Measurements from ENCODE around the gene FAM168A.

The FAM168A gene

DNA sequence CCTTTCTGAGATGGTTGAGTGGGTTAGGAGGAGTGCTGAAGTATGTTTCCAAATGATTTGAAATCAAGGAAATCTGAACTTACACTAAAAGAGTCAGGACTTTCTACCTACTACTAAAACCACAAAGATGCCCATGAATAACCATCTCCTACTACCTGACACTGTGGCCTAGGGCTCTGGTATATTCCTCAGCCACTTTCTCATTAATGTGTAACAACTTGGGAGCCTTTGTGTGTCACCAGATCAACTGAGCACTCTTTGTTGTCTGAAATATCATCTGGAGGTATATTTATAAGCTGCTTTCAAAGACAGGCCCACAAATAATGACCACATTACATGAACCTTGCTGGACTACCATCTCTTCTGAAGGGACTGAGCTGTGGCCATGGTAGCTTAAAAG is 177.8 kb downstream of the FAM168A start:
- no peak for DNase-seq

DNA sequence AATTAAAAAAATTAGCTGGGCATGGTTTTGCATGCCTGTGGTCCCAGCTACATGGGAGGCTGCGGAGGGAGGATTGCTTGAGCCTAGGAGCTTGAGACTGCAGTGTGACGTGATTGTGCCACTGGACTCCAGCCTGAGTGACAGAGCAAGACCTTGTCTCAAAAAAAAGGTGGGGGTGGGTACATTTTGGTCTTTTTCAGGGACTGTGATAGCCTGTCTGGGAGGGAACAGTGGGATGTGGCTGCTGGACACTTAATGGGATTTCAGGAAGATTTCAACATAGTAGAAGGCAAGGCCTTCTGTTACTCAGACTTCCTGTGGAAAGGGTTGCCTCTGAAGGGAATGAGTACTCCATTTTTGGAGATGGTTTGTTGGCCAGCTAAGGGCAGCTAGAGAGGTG is 181.1 kb downstream of the FAM168A start:
- DNase-seq = no peak

DNA sequence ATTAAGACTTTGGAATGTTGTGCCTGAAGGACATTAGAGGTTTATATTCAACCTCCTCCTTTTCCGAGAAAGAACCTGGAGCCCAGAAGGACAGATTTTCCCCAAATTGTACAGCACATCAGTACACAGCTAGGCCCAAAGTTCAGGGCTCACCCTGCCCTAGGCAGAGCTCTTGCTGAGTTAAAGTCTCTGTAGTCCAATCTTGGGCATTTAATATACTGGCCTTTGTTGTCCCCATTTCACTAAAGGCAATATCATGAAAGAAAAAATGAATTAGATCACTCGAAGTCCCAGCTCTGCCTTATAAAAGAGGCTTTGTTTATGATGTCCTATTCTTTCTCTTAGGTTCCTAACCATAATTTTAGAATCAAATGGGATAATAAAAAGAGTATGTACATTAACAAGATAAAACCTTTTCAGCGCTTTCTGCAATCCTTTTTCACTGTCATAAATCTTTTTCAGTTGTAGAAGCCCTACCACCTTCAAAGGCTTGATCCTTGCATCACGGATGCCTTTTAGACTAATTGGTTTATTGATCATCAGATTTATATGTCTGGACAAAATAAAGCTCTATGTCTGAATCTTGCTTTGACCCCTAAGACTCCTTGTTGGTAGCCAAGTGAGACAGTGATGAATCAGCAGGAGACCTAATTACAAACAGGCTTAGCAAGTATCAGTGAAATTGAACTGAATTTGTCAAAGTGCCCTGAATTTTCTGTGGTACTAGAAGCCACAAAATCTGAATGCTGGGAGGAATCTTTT is 181.9 kb downstream of the FAM168A start:
- DNase-seq = no peak

DNA sequence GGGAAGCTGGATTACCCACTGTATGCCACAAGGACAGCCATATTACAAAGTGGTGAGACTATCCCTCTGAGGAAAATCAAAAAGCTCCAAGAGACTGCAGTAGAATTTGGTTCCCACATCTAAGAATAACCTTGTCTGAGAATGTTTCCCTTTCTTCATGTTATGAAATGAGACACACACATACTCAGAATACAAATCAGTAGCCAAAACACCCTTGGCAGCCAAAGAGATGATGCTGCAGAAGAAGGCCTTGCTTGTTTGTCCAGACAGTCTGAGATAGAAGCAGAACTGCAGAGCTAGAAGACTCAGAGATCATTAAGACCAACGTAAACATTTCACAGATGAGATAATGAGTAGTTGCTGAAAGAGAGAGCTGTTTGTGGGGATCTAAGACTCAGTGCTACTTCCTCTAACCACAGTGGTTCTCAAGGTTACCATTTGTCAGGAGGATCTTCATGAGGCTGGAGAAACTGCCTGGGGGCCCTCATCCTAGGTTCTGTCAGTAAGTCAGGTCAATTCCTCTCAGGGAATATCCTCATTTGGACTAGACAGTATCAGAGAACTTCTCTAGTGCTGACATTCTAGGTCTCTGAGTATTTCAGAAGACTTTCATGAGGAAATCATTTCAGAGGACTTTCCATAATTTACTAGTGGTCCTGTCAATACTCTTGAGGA is 182.8 kb downstream of the FAM168A start:
- no peak for DNase-seq

DNA sequence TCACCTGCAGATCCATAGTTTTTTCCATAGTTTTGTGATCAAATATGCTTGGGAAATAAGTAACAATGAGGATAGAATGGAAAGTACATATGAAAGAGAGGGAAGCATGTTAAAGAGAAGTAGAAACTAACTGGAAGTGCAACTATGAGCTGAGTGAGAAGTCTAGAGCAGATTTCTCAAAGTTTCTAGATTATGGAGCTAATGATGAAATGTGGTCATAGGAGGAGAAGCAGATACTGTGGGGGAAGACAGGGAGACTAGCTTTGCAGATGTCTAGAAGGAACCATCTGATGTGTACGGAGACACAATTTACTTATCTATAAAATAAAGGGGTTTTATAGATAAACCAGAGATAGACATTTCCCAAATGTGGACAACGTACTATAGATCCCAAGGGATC is 184.7 kb downstream of the FAM168A start:
- no peak for DNase-seq

DNA sequence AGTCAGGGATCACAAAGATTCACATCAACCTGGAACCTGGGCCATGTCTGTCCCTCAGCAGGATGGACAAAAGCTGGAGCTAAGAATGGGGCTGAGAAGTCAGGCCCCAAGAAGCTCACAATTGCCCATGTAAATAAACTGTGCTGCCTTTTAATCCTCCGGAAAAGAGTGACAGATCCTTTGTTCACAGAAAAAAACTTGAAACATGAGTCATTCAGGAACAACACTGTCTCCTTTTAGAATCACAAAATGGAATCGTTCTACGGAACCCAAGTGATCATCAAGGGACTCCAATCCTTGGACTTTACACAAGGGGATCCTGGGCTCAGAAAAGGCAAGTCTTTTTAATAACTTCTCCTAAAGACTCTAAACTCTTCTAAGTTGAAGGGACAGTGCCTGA is 185.6 kb downstream of the FAM168A start:
- no peak for DNase-seq

DNA sequence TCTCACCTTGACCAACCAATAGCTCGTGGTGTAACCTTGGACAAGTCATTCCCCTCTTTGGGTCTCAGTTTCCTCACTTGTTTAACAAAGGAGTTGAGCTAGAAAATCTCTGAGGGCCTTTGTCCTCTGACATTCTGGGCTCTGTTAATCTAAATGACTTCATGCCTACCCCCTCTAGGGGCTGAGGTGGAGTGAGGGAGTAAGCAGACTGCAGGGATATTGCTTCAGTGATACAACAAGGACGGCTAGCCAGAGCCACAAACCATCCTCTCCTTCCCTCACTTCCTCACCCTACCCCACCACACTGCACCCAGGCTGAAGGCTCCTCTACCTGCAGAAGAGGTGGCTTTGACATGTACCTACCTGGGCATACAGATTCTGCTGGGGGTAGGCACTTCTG is 186.9 kb downstream of the FAM168A start:
- no peak for DNase-seq

DNA sequence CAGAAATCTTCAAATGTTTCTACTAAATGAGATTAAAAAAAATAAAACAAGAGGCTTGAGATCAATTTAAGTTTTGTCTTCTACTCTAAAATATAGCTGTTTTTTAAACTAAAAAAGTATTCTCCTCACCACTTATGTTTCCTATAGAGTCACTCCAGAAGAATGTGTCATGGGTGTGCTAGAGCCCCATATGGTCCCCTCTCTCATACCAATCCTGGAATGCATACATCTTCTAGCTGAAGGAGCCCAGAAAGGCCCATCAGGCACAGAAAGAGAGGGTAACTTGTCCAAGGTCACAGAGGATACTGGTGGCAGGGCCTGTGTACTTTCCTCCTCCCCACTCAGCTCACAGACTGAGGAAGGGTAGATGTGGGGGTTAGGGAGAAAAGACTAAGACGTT is 187.3 kb downstream of the FAM168A start:
- DNase-seq = no peak

- DNase-seq = no peak
Measured at GRCh38 chr11:73409431-73409830, 188.5 kb downstream of the FAM168A start.

GRCh38 chr11:73406619-73407018 is 191.3 kb downstream of the FAM168A start:
- no peak for DNase-seq

DNA sequence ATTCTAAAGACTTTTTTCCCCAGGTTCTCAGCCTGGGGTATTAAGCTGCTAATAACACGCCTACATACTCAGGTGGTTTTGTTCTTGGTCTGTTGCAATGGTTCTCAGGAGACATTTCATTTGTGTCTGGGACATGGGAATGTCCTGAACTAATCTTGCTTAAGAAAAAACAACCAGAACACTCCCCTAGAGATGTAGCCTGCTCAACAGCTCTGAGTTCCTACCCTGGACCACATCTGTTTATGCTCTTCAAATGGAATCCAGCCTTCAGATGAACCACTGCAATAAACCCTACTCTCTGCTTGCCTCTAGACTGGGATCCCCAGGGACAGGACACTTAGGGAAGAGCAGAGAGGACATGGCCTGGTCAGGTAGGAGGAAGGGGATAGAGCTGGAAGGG is 191.8 kb downstream of the FAM168A start:
- no peak for DNase-seq

GRCh38 chr11:73405146-73405510 is 192.8 kb downstream of the FAM168A start:
- DNase-seq = no peak

DNA sequence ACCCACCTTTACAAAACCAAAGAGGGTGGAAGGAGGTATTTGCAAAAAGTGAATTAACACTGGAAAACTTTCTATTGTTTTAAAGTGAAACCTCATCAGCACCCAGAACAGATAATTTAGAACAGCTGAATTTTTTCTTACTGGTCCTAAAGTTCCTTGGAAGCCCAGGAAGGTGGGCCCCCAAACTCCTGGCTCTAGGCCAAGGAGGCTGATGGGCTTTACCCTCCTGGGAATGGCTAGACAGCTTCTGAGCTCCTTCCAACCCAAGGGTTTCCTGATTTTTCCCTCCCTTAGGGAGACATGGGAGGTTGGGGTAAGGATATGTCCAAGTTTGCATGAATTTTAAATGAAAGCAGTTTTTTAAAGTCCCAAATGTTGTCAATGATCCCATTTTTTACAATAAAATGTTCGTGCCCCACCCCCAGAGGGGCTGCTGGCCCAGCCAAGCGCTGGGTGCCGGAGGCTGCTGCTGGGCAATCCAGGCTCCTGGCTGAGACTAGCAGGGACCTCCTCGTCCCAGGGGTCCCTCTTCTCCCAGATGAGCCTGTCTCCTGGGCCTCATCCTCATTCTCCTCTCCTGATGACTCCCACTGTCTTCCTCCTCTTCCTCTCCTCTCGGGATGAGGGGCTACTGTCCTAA is 193.3 kb downstream of the FAM168A start:
- DNase-seq = no peak

GRCh38 chr11:73404048-73404447 is 193.9 kb downstream of the FAM168A start:
- no peak for DNase-seq

DNA sequence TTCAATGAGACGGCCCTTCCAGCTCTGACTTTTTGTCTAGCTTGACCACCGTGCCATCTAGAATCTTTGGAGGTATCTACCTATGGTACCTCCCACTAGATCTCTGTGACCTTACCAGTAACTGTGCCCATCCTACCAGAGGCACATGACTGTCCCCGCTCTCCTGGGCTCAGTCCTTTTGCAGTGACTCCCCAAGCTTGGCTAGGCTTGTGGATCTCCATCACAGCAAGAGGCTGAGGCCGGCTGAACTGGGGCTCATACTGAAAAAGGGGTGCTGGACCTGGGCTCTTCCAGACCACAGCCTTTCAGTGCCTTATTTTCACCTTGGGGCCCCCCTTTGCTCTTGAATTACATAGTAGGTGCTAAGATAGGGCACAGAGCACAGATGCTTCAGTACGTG is 194.4 kb downstream of the FAM168A start:
- DNase-seq = no peak

GRCh38 chr11:73402834-73403185 is 195.1 kb downstream of the FAM168A start:
- DNase-seq = no peak

DNA sequence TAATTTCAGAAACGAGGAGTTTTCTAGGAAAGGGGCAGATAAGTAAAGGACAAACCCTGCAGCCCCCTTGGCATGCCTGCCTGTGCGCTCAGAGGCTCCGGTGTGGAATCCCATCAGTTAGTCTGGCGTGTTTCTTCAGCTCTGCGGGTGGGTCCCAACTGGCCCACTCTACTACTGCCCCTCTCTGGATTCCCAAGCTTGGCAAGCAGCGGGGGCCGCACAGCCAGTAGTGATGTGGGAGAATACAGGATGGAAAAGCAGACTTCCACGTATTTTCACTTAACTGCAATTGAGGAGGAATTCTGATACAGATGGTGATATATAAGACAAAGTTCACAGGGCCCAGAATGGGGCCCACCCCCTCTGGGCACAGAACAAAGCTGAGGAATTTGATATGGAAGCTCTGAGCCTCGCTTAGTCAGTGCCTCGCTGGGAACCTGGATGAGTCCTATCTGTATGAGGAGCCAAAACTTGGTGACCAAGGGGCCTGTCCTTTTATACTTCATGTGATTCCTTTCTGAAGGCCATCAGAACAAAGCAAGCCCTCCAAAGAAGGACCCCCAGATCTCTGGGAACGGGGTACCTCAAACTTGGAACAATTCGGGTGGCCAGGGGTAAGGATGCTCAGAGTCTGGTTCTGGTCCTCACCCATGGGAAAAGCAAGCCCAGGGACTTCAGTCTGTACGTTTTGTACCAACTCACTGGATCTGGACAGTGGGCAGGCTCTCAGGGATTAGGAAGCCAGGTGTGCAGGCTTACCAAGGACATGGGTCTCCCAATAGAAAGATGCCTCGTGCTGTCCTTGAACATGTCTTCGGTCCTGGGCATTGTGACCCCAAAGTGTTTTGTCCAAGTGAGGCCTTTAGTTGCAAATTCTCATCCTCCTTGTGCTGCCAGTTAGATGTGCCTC is 195.7 kb downstream of the FAM168A start:
- no peak for DNase-seq

GRCh38 chr11:73401217-73401923 is 196.5 kb downstream of the FAM168A start:
- no peak for DNase-seq

- no peak for DNase-seq
Measured at GRCh38 chr11:73400293-73400692, 197.6 kb downstream of the FAM168A start.

DNA sequence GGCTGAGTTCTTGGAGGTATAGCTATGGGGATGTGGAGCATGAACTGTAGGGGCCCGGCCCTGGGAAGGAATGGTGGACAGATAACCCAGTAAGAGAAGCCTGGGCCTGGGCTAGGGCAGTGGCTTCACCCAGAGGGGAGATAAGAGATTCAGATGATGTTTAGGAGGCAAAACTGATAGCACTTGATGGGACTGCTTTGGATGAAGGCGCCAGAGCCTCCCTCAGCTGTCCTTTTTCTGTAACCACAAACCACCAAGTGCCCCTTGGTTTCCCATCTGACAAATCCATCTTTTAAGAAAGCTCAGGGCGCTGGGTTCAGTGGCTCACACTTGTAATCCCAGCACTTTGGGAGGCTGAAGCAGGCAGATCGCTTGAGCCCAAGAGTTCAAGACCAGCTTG is 198.3 kb downstream of the FAM168A start:
- DNase-seq = no peak

GRCh38 chr11:73399159-73399590 is 198.7 kb downstream of the FAM168A start:
- DNase-seq = no peak

- no peak for DNase-seq
Measured at GRCh38 chr11:73398721-73399120, 199.2 kb downstream of the FAM168A start.

DNA sequence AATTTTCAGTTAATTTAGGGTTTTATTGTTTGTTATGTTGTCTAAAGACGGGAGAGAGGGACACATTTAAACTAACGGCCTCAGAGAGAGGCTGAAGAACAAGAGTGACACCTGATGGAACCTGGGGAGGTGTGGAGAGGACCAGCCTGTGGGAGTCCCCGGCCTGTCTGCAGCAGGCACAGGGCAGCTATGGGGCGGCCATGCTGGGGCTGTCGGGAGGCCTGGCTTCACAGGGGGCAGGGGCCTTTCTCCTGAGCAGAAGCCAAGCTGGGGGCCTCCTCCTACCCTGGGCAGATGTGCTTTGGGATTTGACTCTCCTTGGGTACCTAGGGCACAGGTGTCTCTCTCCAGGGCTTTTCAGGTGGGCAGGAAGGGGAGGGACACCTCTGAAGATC is 199.8 kb downstream of the FAM168A start:
- no peak for DNase-seq
